Measurements from ENCODE around the gene MRPL9.
"Not testable (repeated sequence)": the region's sequence is repeated elsewhere in the genome, so short reads cannot be mapped to it uniquely, and the experiment has no call there.

MRPL9 gene

GRCh38 chr1:151801310-151801820, 38.1 kb upstream of the MRPL9 start:
- in situ Hi-C loops (cut with MboI; ENCODE audit: low sequenced_read_pairs), result loop anchor here (10.0 kb wide), 1 partner anchor 63 kb away; no protein-coding TSS in a partner anchor
- peaks cover 23% of the 10 kb centered on the region; the same call in 1 of the 2 replicates for H3K27me3 ChIP-seq (ENCODE audit: low read depth)

DNA sequence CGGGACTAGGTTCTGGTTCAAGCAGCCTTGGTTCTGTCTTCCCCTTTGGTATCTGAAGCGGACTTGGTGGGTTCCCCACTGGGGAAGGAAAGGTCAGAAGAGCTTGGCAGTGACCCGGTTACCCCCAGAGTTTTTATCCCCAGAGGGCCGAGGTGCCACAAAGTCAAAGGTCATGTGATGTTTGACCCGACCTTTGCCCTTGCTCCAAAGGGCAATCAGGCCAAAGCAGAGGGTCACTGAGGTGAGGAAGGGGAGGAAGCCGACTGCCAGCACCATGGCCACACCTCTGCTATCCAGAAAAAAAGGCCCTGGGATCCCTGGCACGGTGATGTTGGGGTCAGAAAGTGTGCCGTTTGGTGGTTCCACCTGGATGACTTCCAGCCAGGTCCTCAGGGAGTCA, 37.5 kb upstream of the MRPL9 start:
- H3K4me1 ChIP-seq, result no peaks in the 10 kb centered on the region
- H3K4me3 ChIP-seq, result no peak overlapping the region
- H3K27me3 ChIP-seq (ENCODE audit: low read depth), result peaks cover 23% of the 10 kb centered on the region; the same call in 1 of the 2 replicates
- H3K9me3 ChIP-seq, result no peaks in the 10 kb centered on the region
- no peak for DNase-seq (ENCODE audit: low spot score in 2 of 2)
- in situ Hi-C loops (cut with MboI; ENCODE audit: low sequenced_read_pairs), result loop anchor here (10.0 kb wide), 1 partner anchor 64 kb away; no protein-coding TSS in a partner anchor
- no peaks in the 10 kb centered on the region for H3K36me3 ChIP-seq (replicated peaks)

More at GRCh38 chr1:151801310-151801820, 38.1 kb upstream of the MRPL9 start:
- Histone ChIP-seq H3K36me3 (replicated peaks) (no peaks in the 10 kb centered on the region), H3K4me1 (no peaks in the 10 kb centered on the region), H3K4me3 (no peak overlapping the region), H3K9me3 (no peaks in the 10 kb centered on the region)
- no peak for DNase-seq (ENCODE audit: low spot score in 2 of 2)

GRCh38 chr1:151799179-151800022, 36.1 kb upstream of the MRPL9 start:
- H3K4me1 ChIP-seq, result no peaks in the 10 kb centered on the region
- H3K9me3 ChIP-seq, result no peaks in the 10 kb centered on the region
- H3K36me3 ChIP-seq (replicated peaks), result no peaks in the 10 kb centered on the region
- DNase-seq (ENCODE audit: low spot score in 2 of 2), result no peak
- in situ Hi-C loops (cut with MboI; ENCODE audit: low sequenced_read_pairs), result loop anchor here (10.0 kb wide), 1 partner anchor 65 kb away; no protein-coding TSS in a partner anchor
- peaks cover 16% of the 10 kb centered on the region; the same call in 1 of the 2 replicates for H3K27me3 ChIP-seq (ENCODE audit: low read depth)
- H3K4me3 ChIP-seq, result no peak overlapping the region

DNA sequence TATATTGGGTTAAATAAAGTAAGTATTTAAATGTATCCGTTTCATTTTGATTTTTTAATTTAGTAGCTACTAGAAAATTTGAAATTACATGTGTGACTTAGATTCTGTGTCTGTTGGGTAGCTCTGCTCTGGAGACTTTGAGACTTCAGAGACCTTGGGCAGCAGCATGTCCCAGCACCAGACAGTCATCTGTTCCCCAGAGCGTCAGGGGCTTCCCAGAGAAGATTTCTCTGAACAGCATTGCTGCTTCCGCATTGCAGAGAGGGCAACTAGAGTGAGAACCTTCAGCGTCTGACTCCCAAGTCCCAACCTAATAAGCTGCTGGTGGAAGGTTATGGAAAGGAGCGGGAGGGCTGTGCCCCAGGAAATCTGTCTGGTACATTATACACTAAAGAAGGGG, 35.3 kb upstream of the MRPL9 start:
- peaks cover 13% of the 10 kb centered on the region; the same call in 1 of the 2 replicates for H3K27me3 ChIP-seq (ENCODE audit: low read depth)

DNA sequence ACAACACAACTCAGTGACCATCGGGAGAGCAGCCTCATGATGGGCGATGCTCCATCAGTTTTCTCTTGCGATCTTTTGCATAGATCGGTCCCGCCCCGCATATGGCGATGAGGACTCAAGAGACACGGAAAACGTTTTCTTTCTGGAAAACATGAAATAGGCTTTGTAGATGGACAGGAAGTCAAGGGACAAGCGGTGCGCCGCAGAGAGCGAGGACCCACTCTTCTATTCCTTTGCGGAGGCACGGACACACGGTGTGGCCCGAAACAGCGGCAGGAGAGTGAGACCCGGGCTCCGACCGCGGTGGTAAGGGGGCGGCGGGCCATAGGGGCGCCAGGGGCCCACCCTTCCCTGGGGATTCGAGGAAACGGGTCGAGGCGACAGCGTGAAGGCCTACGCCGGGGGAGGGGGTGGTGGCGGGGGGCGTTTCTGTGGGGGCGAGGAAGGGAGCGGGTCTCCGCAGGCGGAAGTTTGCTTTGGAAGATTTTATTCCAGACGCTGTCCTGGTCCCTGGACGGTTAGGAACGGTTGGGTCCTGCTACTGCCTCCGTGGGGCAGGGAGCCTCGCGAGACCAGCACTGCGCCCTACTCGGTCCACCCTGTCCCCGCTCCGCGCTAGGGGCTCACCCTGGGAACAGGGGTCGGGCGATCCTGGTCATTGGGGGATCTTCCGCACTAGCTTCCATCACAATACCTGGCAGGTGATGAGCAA, 27.8 kb upstream of the MRPL9 start:
- Histone ChIP-seq H3K9me3 (no peaks in the 10 kb centered on the region), H3K36me3 (replicated peaks) (no peaks in the 10 kb centered on the region), H3K4me1 (peaks cover 16% of the 10 kb centered on the region), H3K4me3 (peak overlapping the region; percentile 66), H3K27me3 (ENCODE audit: low read depth) (no peaks in the 10 kb centered on the region)
- in situ Hi-C loops (cut with MboI; ENCODE audit: low sequenced_read_pairs), result no loop called here
- DNase-seq (ENCODE audit: low spot score in 2 of 2), result peak in 1 of 2 experiments; percentile 62

More for the DNA sequence above, 35.3 kb upstream of the MRPL9 start:
- Histone ChIP-seq H3K4me3 (no peak overlapping the region), H3K36me3 (replicated peaks) (no peaks in the 10 kb centered on the region), H3K4me1 (no peaks in the 10 kb centered on the region), H3K9me3 (no peaks in the 10 kb centered on the region)
- in situ Hi-C loops (cut with MboI; ENCODE audit: low sequenced_read_pairs), result no loop called here
- no peak for DNase-seq (ENCODE audit: low spot score in 2 of 2)

- H3K4me1 ChIP-seq, result peaks cover 16% of the 10 kb centered on the region
- peak; percentile 99 for DNase-seq (ENCODE audit: low spot score in 2 of 2)
- H3K36me3 ChIP-seq (replicated peaks), result no peaks in the 10 kb centered on the region
- no peaks in the 10 kb centered on the region for H3K27me3 ChIP-seq (ENCODE audit: low read depth)
- in situ Hi-C loops (cut with MboI; ENCODE audit: low sequenced_read_pairs), result no loop called here
- no peaks in the 10 kb centered on the region for H3K9me3 ChIP-seq
- peak within 1 kb of the TSS; percentile 66 for H3K4me3 ChIP-seq
These were observed 27.0 kb upstream of the MRPL9 start, which contains the start of gene TDRKH for GRCh38 chr1:151790071-151790939. TSS of gene TDRKH (minus strand) at chr1:151790500. CDS start at chr1:151783022, 7,478 bp downstream.

- no peak for DNase-seq (ENCODE audit: low spot score in 2 of 2)
- Histone ChIP-seq H3K9me3 (no peaks in the 10 kb centered on the region), H3K36me3 (replicated peaks) (no peaks in the 10 kb centered on the region), H3K4me1 (peaks cover 16% of the 10 kb centered on the region), H3K27me3 (ENCODE audit: low read depth) (no peaks in the 10 kb centered on the region), H3K4me3 (no peak overlapping the region)
- in situ Hi-C loops (cut with MboI; ENCODE audit: low sequenced_read_pairs), result no loop called here
These were observed 24.4 kb upstream of the MRPL9 start for GRCh38 chr1:151787689-151788088.

GRCh38 chr1:151783796-151784195, 20.5 kb upstream of the MRPL9 start:
- H3K4me3 ChIP-seq, result no peak overlapping the region
- H3K27me3 ChIP-seq (ENCODE audit: low read depth), result no peaks in the 10 kb centered on the region
- no peaks in the 10 kb centered on the region for H3K36me3 ChIP-seq (replicated peaks)
- in situ Hi-C loops (cut with MboI; ENCODE audit: low sequenced_read_pairs), result no loop called here
- H3K9me3 ChIP-seq, result no peaks in the 10 kb centered on the region
- DNase-seq (ENCODE audit: low spot score in 2 of 2), result no peak
- H3K4me1 ChIP-seq, result no peaks in the 10 kb centered on the region

DNA sequence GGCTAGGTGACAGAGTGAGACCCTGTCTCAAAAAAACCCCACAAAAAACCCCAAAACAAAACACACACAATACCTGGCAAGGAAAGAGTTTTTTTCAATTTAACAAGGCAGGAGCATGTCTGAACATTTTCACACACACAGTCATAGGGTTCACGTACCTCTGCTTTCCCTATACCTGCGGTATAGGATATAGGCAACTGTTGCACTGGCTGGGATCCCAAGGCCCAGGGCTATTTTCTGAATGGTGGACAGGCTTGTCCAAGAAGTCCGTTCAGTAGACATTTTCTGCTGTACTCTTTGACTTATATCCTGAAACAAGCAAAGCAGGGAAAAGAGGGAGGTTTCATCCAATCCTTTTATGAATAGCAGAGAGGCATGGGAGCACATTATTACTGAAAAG, 19.4 kb upstream of the MRPL9 start:
- H3K4me1 ChIP-seq, result no peaks in the 10 kb centered on the region
- H3K9me3 ChIP-seq, result no peaks in the 10 kb centered on the region
- DNase-seq (ENCODE audit: low spot score in 2 of 2), result no peak
- peaks cover 5% of the 10 kb centered on the region; the same call in 1 of the 2 replicates for H3K36me3 ChIP-seq (replicated peaks)
- H3K27me3 ChIP-seq (ENCODE audit: low read depth), result no peaks in the 10 kb centered on the region
- no peak overlapping the region for H3K4me3 ChIP-seq
- in situ Hi-C loops (cut with MboI; ENCODE audit: low sequenced_read_pairs), result no loop called here

DNA sequence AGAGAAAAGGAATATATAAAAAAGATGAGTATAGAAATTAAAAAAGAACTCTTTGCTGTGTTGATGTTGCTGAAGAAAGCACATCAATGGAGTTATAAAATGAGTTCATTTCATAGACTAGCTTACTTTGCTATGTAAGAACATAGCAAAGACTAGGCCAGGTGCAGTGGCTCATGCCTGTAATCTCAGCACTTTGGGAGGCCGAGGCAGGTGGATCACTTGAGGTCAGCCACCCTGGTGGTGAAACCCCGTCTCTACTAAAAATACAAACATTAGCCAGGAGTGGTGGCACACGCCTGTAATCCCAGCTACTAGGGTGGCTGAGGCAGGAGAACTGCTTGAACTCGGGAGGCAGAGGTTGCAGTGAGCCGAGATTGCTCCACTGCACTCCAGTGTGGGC, 18.7 kb upstream of the MRPL9 start:
- H3K36me3 ChIP-seq (replicated peaks); in situ Hi-C loops (cut with MboI; ENCODE audit: low sequenced_read_pairs); H3K9me3 ChIP-seq; H3K4me1 ChIP-seq; H3K4me3 ChIP-seq; H3K27me3 ChIP-seq (ENCODE audit: low read depth); DNase-seq (ENCODE audit: low spot score in 2 of 2): not testable (repeated sequence)

- H3K4me1 ChIP-seq; H3K9me3 ChIP-seq; in situ Hi-C loops (cut with MboI; ENCODE audit: low sequenced_read_pairs); H3K36me3 ChIP-seq (replicated peaks); DNase-seq (ENCODE audit: low spot score in 2 of 2); H3K4me3 ChIP-seq; H3K27me3 ChIP-seq (ENCODE audit: low read depth): not testable (repeated sequence)
These were observed 17.4 kb upstream of the MRPL9 start for GRCh38 chr1:151780736-151781135.

DNA sequence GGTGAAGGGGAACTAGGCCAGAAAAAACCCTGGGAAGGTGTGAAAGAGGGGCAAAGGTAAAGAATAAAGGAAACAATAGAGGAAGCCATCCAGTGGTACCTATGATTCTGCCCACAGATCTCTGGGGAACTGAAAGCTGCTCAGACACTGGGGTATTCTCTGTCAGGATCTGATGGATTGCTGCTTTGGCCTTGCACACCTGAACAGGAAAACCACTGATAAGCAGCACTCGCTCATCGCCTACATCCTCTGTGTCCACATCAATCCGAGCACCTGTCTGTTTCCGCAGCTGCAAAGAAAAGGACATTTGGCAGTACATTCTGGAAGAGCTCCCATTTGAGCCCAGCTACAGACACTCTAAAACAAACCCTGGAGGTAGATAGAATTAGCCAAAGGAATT, 16.6 kb upstream of the MRPL9 start:
- in situ Hi-C loops (cut with MboI; ENCODE audit: low sequenced_read_pairs), result no loop called here
- no peak for DNase-seq (ENCODE audit: low spot score in 2 of 2)
- Histone ChIP-seq H3K9me3 (no peaks in the 10 kb centered on the region), H3K4me1 (no peaks in the 10 kb centered on the region), H3K36me3 (replicated peaks) (peaks cover 5% of the 10 kb centered on the region; the same call in 1 of the 2 replicates), H3K27me3 (ENCODE audit: low read depth) (no peaks in the 10 kb centered on the region), H3K4me3 (no peak overlapping the region)

- no peaks in the 10 kb centered on the region for H3K9me3 ChIP-seq
- in situ Hi-C loops (cut with MboI; ENCODE audit: low sequenced_read_pairs), result no loop called here
- no peak for DNase-seq (ENCODE audit: low spot score in 2 of 2)
- peaks cover 5% of the 10 kb centered on the region; the same call in 1 of the 2 replicates for H3K36me3 ChIP-seq (replicated peaks)
- H3K4me1 ChIP-seq, result no peaks in the 10 kb centered on the region
- H3K27me3 ChIP-seq (ENCODE audit: low read depth), result no peaks in the 10 kb centered on the region
- H3K4me3 ChIP-seq, result no peak overlapping the region
These were observed 14.0 kb upstream of the MRPL9 start for GRCh38 chr1:151777317-151777716.

Data from HAP-1 (cell line).